ENCODE data around the gene MORF4L1.
A peak's percentile ranks its signal among the peaks of the same experiment; 100 is the strongest.
"Not testable (repeated sequence)": the region's sequence is repeated elsewhere in the genome, so short reads cannot be mapped to it uniquely, and the experiment has no call there.

MORF4L1 gene, protein sequence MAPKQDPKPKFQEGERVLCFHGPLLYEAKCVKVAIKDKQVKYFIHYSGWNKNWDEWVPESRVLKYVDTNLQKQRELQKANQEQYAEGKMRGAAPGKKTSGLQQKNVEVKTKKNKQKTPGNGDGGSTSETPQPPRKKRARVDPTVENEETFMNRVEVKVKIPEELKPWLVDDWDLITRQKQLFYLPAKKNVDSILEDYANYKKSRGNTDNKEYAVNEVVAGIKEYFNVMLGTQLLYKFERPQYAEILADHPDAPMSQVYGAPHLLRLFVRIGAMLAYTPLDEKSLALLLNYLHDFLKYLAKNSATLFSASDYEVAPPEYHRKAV

DNA sequence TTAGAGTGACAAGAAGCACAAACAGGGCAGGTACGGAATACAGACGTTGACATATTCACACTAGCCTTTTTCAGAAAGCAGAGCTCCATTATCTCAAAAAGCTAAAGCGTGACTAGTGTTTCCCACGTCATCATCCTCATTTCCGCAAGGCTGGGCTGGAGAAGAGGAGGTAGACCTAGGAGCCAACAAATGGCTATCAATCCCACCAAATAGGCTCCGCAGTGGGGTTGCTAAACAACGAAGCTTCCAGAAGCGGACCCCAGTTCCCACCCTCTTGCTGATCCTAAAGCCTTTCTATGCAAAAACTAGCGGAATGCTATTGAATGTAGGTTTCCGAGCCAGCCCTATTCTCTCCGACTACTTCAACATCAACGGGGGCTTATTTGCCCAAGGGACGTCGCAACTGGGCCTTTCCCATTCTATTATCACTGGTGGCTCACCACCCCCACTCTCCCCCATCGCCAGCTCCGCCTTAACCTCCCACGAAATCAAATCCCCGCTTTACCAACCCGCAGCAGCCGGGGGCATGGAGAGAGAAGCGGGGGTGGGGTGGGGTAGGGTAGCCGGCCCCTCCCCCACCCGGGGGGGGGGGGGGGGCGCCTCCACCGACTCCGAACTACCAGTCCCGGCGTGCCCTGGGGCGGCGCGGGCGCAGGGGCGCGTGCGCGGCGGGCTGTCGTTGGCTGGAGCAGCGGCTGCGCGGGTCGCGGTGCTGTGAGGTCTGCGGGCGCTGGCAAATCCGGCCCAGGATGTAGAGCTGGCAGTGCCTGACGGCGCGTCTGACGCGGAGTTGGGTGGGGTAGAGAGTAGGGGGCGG lies at the start of gene MORF4L1:
Gene MORF4L1 (plus strand): TSS at position 736 of the 817 bp plus-strand sequence. CDS start 128 bp downstream, outside the sequence.
- peak; percentile 83 to 95 (median 89) for DNase-seq

DNA sequence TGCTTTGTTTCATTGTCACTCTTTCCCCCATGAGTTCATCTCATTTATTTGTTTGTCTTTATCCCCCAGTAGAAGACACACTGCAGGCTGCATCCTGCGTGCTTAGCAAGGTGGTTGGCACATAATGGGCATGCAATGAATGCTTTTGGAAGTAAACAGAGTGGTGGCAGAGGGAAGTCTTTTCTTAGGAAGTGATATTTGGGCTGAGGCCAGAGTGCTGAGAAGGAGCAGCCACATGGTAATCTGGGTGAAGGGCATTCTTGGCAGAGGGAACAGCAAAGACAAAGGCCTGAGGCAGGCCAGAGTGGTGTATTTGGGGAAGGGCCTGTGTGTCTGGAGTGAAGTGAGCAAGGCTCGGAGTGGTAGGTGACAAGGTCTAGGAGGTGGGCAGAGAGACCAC lies 43.8 kb upstream of the MORF4L1 start:
- no peak for DNase-seq

GRCh38 chr15:78830514-78831228 lies 42.0 kb upstream of the MORF4L1 start:
- DNase-seq = peak in 1 of 4 experiments; percentile 10

DNA sequence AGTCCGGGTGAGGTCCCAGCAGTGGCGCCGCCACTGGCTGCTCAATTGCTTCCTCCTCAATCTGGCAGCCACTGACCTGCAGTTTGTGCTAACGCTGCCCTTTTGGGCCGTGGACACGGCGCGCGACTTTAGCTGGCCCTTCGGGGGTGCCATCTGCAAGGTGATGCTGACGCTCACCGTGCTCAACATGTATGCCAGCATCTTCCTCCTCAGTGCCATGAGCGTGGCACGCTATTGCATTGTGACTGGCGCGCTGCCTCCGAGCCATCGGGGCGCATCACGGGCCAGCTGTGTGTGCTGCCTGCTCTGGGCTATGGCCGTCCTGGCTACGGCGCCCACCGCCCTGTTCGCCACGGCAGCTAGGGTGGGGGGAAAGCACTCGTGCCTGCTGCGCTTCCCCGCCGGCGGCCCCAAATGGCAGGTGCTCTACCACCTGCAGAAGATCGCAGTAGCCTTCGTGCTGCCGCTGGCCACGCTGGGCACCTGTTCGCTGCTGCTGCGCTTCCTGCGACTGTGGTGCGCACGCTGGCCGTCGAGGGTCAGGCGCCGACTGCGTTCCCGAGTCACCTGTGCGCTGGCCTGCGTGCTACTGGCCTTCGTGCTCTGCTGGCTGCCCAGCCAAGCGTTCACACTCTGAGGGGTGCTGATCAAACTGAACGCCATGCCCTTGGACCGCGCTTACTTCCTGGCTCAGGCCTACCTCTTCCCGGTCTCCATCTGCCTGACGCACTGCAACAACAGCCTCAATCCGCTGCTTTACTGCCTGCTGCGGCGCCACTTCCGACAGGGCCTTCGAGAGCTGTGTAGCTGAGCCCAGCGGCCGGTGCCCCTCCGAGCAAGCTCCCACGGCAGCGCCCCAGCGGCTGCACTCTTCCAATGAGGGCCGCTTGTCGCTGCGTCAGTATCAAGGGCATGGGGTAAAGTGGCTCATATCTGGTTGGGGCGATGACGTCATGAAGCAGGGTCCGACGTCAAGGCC lies 41.2 kb upstream of the MORF4L1 start:
- no peak for DNase-seq

- DNase-seq = no peak
These were observed 36.4 kb upstream of the MORF4L1 start for GRCh38 chr15:78836333-78836732.

DNA sequence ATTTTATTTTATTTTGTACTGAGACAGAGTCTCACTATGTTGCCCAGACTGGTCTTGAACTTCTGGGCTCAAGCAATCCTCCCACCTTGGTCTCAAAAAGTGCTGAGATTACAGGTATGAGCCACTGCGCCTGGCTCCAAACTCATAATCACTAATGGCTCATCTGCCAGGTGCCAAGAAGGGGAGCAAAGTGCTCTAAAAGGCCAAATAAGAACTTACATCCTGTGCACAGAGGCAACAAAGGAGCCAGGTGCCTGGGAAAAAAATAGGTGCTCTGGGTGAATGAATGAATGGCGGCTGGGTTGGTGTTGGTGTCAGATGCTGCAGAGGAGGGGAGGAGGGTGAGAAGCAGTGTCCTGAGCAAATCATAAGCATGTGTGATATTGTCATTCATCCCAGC lies 35.6 kb upstream of the MORF4L1 start:
- no peak for DNase-seq

- no peak for DNase-seq
These were observed 35.1 kb upstream of the MORF4L1 start for GRCh38 chr15:78837543-78837942.

DNA sequence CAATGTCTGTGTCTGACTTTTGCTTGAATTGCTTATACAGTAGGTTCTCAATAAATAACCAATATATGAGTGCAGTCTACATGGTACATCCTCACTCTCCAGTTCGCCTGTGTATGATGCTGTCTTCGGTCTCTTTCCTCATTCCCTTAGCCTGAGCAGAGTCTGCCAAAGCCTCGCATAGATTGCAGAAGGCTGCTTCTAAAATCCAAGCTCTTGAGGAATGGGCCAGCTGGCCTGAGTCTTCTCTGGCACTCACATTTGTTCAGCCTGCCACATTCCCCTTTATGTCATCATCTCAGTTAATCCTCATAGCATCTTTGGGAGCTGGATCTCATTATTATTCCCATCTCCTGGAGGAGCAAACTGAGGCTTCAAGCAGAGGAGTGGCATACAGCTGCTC lies 34.2 kb upstream of the MORF4L1 start:
- no peak for DNase-seq

- not testable (repeated sequence) for DNase-seq
These were observed 33.5 kb upstream of the MORF4L1 start for GRCh38 chr15:78839151-78839550.

DNA sequence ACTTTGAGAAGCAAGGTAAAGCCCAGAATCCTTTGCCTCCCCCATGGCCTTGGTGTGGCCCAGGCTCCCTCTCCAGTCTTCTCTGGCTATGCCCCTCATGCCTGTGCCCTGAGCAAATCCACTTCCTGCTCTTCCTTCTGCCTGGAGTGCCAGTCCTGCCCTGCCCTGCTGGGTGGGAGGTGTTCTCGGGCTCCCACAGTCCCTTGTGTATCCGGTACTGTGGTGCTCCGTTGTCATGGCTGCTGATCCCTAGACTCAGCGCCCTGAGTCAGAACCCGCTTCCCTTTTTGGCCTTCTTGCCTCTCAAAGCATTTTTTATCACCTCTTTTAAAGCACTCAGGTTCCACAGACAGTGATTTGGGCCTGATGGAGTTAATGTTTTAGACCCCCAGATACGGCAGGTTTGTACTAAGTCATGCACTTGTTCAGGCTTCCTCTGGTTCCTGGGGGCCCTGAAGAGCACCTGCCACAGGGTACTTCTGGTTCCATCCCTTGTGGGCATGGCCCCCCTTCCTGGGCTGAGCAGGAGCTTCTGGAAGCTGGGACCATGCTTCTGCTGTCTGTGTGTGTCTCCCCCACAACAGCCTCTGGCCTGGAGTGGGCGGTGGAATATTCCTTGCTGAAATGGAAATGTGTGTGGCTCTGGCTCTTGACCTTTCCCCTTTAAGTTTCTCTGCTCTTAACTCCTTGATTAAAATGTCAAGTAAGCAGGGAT lies 31.9 kb upstream of the MORF4L1 start:
- DNase-seq = no peak

- no peak for DNase-seq
These were observed 31.3 kb upstream of the MORF4L1 start for GRCh38 chr15:78841376-78841706.

DNA sequence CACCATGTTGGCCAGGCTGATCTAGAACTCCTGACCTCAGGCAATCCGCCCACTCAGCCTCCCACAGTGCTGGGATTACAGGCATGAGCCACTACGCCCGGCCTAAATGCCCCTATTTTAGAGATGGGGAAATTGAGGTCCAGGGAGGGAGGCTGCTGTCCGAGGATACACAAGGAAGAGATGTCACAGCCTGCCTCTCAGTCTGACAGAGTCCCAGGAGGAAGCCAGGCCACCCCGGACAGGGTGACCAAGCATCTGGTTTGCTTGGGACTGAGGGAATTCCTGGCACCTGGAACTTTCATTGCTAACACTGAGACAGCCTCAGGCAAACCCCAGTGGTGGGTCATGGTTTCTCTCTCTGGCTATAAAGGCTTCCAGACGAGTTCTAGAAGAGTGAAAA lies 30.8 kb upstream of the MORF4L1 start:
- no peak for DNase-seq

DNA sequence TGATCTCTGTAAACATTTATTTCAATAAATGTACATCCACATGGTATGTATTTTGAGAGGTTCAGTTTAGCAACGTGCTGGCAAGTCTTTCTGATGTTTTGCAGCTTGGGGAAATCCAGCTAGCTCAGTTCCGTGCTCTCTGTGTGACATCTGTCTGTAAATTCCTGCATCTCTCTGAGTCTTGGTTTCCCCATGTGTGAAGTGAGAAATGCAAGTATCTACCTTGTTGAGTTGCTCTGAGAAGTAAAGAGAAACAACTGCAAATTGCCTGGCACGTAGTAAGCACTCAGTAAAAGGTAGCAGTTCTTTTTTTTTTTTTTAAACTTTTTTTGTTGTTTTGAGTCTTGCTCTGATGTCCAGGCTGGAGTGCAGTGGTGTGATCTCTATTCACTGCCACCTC lies 30.2 kb upstream of the MORF4L1 start:
- DNase-seq = no peak

DNA sequence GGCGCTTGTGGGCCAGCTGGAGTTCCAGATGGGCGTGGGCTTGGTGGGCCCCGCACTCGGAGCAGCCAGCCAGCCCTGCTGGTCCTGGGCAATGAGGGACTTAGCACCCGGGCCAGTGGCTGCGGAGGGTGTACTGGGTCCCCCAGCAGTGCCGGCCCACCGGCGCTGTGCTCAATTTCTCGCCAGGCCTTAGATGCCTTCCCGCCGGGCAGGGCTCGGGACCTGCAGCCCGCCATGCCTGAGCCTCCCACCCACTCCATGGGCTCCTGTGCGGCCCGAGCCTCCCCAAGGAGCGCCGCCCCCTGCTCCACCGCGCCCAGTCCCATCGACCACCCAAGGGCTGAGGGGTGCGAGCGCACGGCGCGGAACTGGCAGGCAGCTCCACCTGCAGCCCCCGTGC lies 25.8 kb upstream of the MORF4L1 start:
- DNase-seq = not testable (repeated sequence)

- DNase-seq = not testable (repeated sequence)
These were observed 25.2 kb upstream of the MORF4L1 start for GRCh38 chr15:78847387-78847906.

DNA sequence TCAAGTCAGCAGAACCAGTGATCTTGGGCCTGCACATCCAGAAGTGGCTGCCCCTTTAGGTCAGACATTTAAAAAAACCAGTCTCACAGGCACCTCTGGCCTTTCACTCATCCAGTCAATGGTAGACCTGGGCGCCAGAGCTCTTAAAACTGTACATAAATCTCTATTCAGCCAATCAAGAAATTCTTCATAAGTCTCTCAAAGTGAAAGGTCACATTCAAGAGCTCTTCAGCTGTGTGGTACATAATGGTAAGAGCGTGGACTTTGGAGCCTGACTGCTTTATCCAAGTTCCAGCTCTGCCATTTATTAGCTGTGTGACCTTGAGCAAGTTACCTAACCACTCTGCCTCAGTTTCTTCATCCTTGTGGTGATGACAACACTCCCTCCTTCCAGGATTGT lies 22.3 kb upstream of the MORF4L1 start:
- no peak for DNase-seq

DNA sequence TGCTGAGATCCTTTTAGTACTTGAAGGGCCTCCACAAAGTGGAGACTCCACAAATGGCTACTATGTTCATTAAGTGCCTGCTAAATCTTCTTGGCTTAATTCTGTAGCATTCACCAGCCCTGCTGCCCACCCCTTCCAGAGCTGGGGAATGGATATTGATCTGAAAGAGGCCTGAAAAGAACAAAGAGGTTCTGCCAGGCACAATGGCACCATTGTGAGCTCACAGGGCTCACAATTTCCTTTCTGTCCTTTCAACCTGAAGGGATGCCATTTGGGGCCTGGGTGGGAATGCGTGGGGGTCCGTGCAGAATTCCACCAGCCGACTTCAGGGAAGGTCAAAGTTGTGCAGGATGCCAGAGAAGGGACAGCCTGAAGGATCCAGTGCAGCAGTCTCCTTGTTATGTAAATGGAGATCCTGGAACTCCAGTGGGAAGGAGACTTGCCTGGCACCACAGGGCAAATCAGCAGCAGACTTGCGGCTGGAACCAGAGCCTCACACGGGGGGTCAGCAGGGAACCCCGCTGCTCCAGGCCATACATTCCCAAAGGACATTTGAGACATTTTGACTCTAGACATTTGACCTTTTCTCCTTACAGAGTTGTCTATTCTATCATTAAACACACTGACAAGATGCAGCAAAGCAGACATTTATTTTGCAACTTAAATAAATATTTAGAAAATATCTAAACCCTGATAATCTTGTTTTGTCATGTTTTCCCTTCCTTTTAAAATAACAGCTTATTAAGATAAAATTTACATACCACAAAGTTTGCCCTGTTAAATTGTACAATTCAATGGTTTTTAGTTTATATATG lies 21.5 kb upstream of the MORF4L1 start:
- no peak for DNase-seq

GRCh38 chr15:78853500-78853899 lies 19.2 kb upstream of the MORF4L1 start:
- no peak for DNase-seq

GRCh38 chr15:78854833-78855372 lies 17.8 kb upstream of the MORF4L1 start:
- DNase-seq = no peak

DNA sequence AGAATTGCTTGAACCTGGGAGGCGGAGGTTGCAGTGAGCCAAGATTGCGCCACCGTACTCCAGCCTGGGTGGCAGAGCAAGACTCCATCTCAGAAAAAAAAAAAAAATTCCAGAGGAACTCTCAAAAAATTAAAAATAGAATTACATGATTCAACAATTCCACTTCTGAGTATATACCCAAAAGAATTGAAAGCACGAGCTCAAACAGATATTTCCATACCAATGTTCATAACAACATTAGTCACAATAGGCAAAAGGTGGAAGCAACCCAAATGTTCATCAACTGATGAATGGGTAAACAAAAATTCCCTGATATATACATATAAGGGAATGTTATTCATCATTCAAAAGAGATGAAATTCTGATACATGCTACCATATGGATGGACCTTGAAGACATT lies 16.9 kb upstream of the MORF4L1 start:
- DNase-seq = no peak

All from activated CD4-positive, CD25-positive, alpha-beta regulatory T cell (primary cell).